Ascending aorta (tissue), 2 donors: ENCODE measurements around the gene COLEC12. TPM values are rescaled to one million over a fixed set of nuclear protein-coding genes. Genes with fewer than 3 reads are reported as not detected.

ENCODE experiments used
- DNase-seq, 2 donors: peaks; one replicate each; pipeline ENCODE4 v3.0.0-alpha.2; 2019; ENCODE audit warnings: low spot score in 2 of 2
- H3K27ac ChIP-seq, 2 donors: fragments of 200-600 bp; sonication (generic); one replicate each; pipeline ENCODE4 v1.5.1; 2016 to 2017; ENCODE audit warnings: mild to moderate bottlenecking in 1 of 2
- H3K27me3 ChIP-seq: fragments of 200-600 bp; sonication (generic); one replicate; pipeline ENCODE4 v1.5.1; 2017
- H3K36me3 ChIP-seq, 2 donors: fragments of 200-600 bp; sonication (generic); one replicate each; pipeline ENCODE4 v1.5.1; 2016
- H3K4me1 ChIP-seq, 2 donors: fragments of 200-600 bp; sonication (generic); one replicate each; pipeline ENCODE4 v1.5.1; 2016 to 2017; ENCODE audit warnings: mild to moderate bottlenecking in 1 of 2
- H3K4me3 ChIP-seq, 2 donors: fragments of 200-600 bp; sonication (generic); one replicate each; pipeline ENCODE4 v1.5.1; 2016 to 2017; ENCODE audit warnings: mild to moderate bottlenecking in 1 of 2
- H3K9me3 ChIP-seq, 2 donors: fragments of 200-600 bp; sonication (generic); one replicate each; pipeline ENCODE4 v1.5.1; 2016
- CTCF ChIP-seq, 3 experiments: fragments of 200-600 bp in 2 of 3; fragments of 450-650 bp in 1 of 3; sonication (generic) in 2 of 3; IDR thresholded peaks; one replicate each; pipeline ENCODE4 v1.5.1; 2016 to 2019; ENCODE audit warnings: antibody characterized with exemption in 3 of 3, mild to moderate bottlenecking in 1 of 3, moderate library complexity in 1 of 3
- intact Hi-C: fragments of 100-400 bp; cut with DNase I; formaldehyde crosslinking; loops from one replicate; pipeline ENCODE4 v1.15.1; 2023
- total RNA-seq: library from RNA; depleted of rRNA; stranded (reverse); fragments of >200 nt; gene quantifications from one replicate; pipeline ENCODE4 v1.1.0, GENCODE V29; 2016

Gene COLEC12
- total RNA-seq, 1 donor from 2014 or later = 9.5 TPM

GRCh38 chr18:306608-307255 is 193.8 kb downstream of the COLEC12 start:
- Histone ChIP-seq H3K4me1 (no peaks in the 10 kb centered on the region), H3K9me3 (no peaks in the 10 kb centered on the region), H3K4me3 (no peak overlapping the region), H3K27me3 (no peaks in the 10 kb centered on the region), H3K27ac (no peak overlapping the region), H3K36me3 (no peaks in the 10 kb centered on the region)
- intact Hi-C loops = no loop called here
- no peak for DNase-seq
- TF ChIP-seq CTCF (IDR thresholded peaks at IDR 0.05) = no peak

- TF ChIP-seq CTCF (IDR thresholded peaks at IDR 0.05) = no peak
- no peak overlapping the region for H3K4me3 ChIP-seq
These were observed 195.4 kb downstream of the COLEC12 start for GRCh38 chr18:305003-305501.

GRCh38 chr18:303607-304006 is 196.9 kb downstream of the COLEC12 start:
- no peaks in the 10 kb centered on the region for H3K4me1 ChIP-seq
- no peak for DNase-seq
- intact Hi-C loops = no loop called here

More at GRCh38 chr18:305003-305501, 195.4 kb downstream of the COLEC12 start:
- no peak overlapping the region for H3K27ac ChIP-seq
- no peaks in the 10 kb centered on the region for H3K4me1 ChIP-seq
- H3K9me3 ChIP-seq = no peaks in the 10 kb centered on the region
- H3K36me3 ChIP-seq = no peaks in the 10 kb centered on the region
- no peaks in the 10 kb centered on the region for H3K27me3 ChIP-seq
- no peak for DNase-seq
- intact Hi-C loops = no loop called here

GRCh38 chr18:303011-303410 is 197.5 kb downstream of the COLEC12 start:
- DNase-seq = no peak
- TF ChIP-seq CTCF (IDR thresholded peaks at IDR 0.05) = no peak
- no peaks in the 10 kb centered on the region for H3K27me3 ChIP-seq
- no peak overlapping the region for H3K4me3 ChIP-seq
- H3K27ac ChIP-seq = no peak overlapping the region
- intact Hi-C loops = no loop called here
- H3K36me3 ChIP-seq = no peaks in the 10 kb centered on the region
- H3K4me1 ChIP-seq = no peaks in the 10 kb centered on the region
- no peaks in the 10 kb centered on the region for H3K9me3 ChIP-seq

More at GRCh38 chr18:303607-304006, 196.9 kb downstream of the COLEC12 start:
- Histone ChIP-seq H3K9me3 (no peaks in the 10 kb centered on the region), H3K36me3 (no peaks in the 10 kb centered on the region), H3K27me3 (no peaks in the 10 kb centered on the region), H3K27ac (no peak overlapping the region), H3K4me3 (no peak overlapping the region)
- no peak for TF ChIP-seq CTCF (IDR thresholded peaks at IDR 0.05)

GRCh38 chr18:302097-302496 is 198.4 kb downstream of the COLEC12 start:
- H3K27me3 ChIP-seq = no peaks in the 10 kb centered on the region
- no peaks in the 10 kb centered on the region for H3K9me3 ChIP-seq
- no peaks in the 10 kb centered on the region for H3K4me1 ChIP-seq
- no peak for DNase-seq
- TF ChIP-seq CTCF (IDR thresholded peaks at IDR 0.05) = no peak
- no peaks in the 10 kb centered on the region for H3K36me3 ChIP-seq
- H3K27ac ChIP-seq = no peak overlapping the region
- intact Hi-C loops = no loop called here
- no peak overlapping the region for H3K4me3 ChIP-seq
